ENCODE results near the gene TNFRSF4.

The TNFRSF4 gene

DNA sequence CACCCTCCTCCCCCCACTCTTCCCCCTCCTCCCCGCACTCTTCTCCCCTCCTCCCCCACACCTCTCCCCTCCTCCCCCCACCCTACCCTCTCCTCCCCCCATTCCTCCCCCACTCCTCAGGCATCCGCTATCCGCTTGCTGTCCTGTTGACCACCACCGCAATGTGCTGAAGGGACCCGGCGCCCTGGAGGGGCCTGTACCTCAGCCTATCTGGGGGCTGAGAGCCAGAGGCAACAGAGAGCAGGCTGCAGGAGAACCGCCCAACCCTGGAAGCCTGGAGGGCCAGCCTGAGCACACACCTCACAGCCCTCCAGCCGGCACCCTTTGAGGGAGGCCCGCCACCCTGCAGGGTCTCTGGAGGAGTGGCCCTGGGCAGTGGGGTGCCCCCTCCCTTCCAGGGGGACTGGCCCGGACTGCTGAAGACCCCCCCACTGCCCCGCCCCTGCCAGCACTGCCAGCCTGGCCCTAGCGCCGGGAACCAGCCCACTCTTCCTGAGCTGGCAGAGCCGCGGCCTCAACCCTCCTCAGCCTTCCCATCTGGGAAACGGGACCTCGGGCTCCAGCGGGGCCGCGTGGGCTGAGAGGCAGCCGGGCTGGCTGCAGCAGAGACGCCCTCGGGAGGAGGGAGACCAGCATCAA lies 31.3 kb upstream of the TNFRSF4 start:
- no peak for DNase-seq (ENCODE audit: low read depth)

DNA sequence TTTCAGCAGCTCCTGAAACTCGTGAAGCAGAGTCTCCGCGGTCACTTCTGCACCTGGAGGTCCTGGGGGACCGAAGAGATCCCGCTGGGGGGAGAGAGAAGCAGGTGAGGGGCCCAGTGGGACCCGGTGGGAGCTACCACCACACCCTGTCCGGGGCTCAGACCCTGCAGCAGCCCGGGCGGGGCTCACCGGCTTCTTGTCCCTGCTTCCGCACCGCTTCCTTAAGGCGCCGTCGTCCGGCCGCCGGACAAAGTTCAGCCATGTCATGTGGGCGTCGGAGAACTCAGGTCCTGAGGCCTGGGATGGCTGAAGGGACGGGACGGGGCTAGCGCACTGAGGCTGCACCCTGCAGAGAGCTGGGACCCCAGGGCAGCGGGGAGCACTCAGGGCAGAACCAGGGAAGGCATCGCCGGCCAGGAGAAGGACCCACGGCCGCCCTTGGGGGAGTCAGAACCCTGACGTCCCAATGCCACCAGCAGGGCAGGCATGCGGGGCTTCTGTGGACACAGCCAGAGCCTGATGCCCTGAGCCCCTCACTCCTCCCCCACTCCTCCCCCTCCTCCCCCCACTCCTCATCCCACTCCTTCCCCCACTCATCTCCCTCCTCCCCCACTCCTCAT lies 30.3 kb upstream of the TNFRSF4 start:
- DNase-seq (ENCODE audit: low read depth), result no peak

DNA sequence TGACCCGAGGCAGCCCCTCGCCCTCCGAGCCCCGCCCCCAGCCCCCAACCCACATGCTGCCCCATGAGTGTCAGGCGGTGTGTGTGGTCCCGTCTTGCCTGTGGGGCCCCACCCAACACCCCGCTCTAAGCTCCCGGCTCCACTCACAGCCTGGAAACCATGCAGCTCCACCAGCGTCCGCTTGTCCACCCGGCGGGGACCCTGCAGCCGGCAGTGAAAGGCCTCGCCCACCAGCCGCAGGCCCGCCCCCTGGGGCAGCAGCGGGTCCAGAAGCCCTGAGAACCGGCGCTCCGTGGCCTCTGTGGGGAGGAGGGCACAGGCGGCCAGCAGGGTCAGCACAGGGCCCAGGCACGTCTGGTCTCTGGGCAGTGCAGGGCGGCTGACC lies 29.8 kb upstream of the TNFRSF4 start:
- no peak for DNase-seq (ENCODE audit: low read depth)

DNA sequence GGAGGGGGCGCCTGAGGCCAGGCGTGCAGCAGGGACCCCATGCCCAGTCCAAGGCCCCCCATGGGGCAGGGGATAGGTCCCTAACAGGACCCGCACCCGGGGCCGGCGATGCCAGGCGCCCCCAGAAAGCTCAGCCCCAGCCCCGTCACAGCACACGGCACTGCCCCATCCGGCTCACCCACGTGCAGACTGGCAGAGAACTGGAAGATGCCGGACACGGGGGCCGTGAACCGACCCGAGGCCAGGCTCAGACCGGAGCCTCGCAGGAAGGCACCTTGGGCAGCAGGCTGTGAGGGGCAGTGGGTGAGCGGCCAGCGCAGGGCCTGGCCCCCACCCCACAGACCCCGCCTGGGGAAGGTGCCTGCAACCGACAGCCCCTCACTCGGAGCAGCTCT lies 29.3 kb upstream of the TNFRSF4 start:
- no peak for DNase-seq (ENCODE audit: low read depth)

DNA sequence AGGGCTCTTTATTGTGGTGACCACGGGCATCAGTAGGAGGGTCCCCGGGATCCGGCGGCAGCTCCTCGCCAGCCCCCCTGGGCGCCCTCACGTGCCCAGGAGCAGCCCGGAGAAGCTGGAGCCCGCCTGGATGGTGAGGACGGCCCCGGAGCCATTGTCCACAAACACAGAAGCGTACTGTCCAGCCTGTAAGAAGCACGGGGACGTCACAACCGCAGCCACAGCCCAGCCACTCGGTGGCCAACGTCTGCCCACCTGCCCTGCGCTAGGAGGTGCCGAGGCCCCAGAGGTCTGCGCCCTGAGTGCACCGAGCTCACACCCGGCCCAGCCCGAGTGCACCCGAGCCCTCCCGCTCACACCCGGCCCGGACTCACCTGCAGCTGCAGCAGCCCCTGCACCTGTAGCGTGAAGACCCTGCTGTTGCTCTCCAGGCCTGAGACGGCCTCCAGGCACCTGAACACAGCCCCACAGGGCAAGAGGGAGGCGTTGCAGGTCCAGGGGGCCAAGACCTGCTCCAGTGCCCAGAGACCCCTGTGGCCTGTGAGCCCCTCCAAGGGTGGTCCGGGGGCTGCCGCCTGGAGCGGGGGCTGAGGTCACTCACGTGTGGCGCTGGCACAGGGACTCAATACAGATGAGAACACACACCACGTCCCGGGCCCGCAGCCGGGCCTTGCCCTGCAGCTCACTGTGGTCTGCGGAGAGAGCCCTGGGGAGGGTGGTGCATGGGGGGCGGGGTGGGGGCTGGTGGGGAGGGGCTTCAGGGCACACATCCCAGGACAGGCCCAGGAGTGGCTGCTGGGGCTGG lies 28.7 kb upstream of the TNFRSF4 start:
- DNase-seq (ENCODE audit: low read depth), result no peak

DNA sequence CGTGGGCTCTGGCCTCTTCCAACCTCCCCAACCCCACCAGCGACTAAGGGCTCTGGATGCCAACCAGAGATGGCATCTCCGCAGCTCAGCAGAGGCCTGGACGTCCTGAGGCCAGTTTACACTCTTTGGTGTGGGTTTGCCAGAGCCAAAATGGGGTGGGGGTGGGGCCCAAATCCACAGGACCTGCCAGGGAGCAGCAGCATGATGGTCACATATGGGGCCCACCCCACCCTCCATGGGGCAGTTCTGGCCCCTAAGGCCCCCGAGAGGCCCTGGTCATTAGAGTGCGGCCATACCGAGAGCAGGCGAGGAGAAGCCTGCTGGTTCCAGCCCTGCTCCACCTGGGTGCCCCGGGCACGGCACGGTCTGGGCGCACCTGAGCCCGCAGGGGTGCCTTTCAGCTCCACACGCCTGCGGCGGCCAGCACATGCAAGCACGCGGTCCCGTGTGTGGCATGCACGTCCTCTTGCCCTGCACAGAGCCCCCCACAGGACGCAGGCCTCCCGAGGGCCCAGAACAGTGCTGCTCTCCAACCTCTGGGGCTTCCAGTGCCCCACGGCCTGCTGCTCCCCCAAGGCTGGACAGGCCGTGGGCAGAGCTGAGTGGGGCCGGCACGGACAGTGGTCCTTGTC lies 27.8 kb upstream of the TNFRSF4 start:
- no peak for DNase-seq (ENCODE audit: low read depth)

DNA sequence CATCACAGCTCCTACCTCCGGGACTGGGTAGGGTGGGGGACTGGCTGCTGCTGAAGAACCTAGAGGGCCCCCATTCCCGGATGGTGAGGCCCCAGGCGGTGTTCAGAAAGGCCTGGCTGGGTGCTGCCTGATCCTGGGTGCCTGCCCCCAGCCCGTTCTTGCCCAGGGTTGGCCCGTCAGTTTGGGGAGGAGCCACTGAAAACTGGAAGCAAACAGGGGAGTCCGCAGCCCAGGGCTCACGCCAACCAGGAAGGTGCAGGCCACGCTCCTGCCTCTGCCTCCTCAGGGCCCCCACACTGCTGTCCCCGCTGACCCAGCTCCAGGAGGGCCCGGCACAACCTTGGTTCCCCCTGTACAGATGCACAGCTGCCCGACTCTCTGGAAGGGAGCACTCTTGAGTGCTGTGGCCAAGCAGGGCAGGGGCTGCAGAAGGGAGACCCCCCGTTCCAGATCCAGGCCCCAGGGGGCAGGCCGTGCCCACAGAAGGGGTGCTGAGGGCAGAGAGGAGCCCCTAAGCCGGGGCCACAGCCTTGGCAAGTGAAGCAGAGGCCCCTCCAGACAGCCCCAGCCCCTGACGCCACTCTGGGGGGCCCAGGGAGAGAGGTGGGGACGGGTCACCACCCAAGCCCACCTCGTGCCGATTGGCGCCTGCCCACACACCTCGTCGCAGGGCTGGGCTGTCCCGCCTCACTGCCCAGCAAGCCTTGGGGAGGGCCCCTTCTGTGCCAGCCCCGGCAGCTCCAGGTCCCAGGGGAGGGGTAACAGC lies 27.1 kb upstream of the TNFRSF4 start:
- peak; percentile 21 for DNase-seq (ENCODE audit: low read depth)

DNA sequence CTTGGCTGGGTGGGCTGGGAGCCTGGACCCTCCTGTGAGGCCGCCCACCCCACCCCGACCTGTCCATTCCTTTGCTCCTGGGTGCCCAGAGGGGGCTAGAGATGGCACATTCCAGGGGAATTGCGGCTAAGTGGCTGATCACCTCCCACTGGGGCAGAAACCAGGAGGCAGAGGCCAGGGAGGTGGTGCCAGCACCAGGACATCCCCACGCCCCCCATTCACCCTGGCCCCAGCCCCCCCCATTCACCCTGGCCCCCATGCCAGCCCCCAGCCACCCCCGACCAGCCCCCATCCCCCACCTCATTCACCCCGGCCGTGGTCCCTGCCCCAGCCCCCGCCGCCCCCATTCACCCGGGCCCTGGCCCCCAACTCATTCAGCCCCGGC lies 26.4 kb upstream of the TNFRSF4 start:
- DNase-seq (ENCODE audit: low read depth), result no peak

DNA sequence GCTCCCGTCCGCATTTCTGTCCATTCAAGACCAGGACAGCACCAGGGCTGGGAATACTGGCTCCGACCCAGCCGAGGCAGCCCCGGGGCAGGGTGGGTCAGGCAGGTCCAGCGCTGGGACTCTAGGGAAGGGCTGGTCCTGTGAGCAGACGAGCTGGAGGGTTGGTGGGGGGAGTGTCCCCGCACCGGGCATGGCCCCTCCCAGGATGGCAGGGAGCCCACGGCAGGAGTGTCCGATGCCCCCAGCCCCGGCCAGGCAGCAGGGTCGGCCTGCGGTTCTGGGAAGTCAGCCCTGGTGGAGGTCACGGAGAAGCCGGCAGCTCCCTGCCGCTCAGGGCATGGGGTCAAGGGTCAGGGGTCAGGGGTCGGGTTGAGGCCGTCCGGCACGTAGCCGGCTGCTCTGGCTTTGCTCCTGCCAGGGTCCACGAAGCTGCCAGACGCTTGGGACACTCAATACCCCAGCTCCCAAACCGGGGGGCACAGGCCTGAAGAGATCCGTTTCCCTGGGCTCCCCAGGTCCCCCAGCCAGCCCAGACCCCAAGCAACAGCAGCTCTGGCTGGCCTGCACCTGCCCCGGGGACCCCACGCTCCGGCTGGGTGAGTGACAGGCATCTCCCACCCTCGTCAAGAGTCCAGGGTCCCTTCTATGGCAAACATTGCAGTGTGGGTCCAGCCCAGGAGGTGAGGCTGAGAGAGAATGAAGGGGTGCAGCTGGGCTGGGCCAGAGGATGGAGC lies 25.8 kb upstream of the TNFRSF4 start:
- DNase-seq (ENCODE audit: low read depth), result no peak

DNA sequence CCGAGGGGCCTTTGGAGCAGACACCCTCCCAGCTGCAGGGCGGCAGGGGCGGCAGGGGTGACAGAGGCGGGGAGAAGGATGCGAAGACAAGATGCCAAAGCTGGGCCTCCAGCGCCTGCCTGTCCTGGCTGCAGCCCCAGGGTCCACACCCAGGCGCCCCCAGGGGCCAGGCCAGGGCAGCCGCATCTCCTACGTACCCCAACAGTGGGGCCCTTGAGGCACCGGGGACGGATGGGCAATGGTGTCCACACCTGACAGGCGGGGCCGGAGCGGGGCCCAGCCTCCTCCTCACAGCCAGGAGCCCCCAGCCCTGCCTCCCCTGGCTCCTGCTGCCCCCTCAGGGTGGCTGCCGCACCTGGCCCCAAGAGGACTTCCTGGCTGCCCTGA lies 25.3 kb upstream of the TNFRSF4 start:
- DNase-seq (ENCODE audit: low read depth), result no peak

DNA sequence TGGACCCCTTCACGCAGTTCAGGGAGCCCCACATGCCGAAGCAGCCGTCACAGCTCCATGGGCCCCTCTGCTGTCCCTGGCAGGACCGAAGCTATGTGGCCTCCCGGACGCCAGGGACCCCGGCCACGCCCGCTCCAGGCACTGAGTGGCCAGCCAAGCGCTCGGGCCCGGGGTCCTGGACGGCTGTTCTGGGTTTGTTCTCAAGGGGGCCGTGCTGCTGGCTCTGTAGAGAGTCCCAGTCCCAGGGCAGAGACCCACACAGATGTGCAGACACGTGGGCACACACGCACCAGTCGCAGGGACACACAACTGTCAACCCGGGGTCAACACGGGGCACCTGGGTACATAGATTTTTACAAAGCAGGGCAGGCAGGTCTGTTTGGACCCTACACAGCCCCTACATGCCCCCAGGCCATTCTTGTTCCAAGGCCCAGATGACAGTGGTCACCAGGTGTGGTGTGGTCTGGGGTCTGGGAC lies 24.8 kb upstream of the TNFRSF4 start:
- DNase-seq (ENCODE audit: low read depth), result no peak

DNA sequence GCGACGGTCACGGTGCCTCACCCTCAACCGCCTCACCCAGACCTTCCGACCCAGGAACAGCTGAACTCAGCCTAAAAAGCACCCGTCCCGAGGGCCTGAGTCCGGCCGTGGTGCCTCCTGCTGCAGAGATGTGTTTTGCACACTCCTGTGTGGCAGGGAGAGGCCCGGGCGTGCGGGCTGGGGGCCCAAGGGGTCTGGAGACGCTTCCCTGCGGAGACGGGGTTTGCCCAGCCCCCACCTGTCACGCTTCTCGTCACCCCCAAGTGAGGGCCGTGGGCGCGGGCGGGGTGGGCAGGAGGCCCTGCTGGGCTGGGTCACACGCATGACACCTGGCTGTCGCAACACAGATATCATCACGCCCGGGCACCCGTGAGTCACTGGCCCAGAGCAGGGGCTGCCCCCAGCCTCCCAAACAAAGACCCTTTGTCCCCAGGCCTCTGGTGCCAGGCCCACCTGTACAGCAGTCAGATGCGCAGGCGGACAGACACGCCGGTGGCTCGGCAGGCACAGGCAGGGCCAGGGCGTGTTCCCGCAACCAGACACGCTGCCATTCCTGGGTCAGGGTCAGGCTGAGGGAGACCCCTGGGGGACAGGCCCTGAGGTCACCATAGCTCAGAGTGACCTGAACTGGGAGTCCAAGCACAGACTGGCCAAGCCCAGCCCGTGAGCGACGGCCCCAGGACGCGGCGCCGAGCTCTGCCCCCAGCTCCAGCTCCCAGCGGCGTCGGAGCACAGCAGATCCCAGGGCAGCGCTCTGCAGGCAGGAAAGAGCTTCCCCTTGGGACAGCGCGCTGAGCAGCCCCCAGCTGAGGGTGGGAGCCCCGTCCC lies 24.1 kb upstream of the TNFRSF4 start:
- DNase-seq (ENCODE audit: low read depth), result no peak

DNA sequence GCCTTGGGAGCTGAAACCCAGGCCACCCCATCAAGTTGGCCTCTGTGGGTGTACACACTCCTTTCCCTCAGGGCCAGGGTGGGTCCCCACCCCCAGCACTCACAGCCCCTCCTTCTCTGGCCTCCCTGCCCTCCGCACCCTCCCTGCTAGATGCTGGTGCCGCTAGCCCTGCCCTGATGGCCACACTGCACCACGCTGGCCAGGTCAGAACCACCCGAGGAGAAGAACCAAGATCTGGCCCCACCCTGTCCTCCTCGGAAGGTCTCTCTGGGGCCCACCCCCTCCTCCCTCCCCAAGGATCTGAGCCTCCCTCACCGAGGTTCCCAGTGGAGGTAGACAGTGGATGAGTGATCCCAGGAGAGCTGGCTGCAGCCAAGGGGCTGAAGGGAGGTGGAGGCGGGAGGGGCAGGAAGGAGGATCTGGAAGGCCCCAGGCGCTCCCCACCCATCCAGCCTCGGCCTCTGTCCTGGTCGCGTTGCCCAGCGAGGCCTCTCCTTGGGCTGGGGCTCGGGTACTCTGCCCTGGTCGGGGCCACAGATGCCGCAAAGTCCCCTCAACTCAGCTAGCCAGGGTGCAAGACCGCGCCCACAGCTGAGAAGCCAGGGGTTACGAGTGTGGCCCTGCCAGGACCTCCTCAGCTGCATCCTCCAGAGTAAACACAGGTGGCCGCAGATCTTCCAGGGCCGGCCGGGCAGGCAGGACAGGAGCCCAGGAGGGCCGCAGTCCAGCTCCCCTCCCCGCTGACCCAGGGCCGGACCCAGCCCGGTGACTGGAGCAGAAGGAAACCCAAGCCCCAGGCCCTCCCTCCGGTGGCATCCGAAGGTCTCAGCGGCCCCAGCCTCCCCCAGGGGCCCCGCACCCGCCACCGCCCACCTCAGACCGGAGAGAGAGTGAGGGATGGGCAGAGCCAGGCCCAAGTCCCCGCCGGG lies 23.3 kb upstream of the TNFRSF4 start:
- DNase-seq (ENCODE audit: low read depth), result no peak

DNA sequence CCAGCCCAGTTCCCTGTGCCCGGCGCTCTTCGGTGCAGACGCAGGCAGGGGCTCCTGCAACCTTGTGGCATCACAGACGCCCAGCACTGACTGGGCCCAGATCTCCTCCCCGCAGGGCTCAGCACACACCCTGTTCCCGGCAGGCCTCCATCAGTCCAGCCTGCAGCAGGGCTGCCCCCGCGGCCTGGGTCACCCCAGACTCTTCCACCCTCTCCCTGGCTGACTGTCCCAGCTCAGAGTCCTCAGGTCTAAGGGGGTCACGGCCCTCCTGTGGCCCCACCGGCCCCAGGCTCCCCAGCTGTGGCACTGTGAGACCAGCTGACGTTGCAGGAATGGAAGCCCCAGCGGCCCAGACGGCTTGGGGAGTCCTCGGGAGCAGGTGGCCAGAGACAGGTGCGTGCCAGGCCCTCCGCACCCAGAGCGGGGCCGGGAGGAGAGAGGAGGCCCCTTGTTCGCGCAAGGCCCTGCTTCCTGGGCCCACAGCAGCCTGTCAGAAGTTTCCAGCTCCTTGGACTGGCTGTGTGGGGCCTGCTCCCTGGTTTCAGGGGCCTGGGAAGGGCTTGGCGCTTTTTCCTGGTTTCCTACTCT lies 22.3 kb upstream of the TNFRSF4 start:
- no peak for DNase-seq (ENCODE audit: low read depth)

DNA sequence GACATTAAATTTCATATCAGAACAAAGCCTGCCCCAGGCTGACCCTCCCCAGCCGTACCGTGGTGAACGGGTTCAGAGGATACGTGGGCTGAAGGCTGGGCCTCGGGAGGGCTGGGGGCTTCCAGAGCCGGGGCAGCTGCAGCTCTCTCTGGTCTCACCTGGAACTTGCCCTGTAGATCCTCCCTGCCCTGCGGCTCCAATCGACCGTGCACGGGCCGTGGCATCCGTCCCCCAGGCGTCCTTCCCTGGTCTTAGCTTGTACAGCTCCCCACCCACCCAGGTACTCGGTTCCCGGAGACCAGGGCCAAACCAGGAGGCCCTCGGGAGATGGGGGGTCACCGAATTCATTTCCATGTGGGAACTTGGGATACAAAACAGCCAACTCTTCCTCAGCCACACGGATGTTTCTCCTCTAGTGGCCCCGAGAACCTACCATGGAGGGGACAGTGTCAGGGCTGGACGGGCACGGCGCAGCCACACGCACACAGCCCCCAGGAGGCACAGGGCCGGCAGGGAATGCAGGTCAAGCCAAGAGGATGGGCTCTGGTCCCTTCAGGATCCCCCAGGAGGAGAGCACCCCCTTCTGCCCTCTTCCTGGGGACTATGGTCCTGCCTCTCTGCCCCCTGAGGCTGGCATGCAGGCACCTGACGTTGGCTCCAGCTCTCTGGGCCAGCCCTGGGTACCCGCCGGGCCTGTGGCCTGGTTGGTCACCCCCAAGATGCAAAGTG lies 21.2 kb upstream of the TNFRSF4 start:
- no peak for DNase-seq (ENCODE audit: low read depth)

DNA sequence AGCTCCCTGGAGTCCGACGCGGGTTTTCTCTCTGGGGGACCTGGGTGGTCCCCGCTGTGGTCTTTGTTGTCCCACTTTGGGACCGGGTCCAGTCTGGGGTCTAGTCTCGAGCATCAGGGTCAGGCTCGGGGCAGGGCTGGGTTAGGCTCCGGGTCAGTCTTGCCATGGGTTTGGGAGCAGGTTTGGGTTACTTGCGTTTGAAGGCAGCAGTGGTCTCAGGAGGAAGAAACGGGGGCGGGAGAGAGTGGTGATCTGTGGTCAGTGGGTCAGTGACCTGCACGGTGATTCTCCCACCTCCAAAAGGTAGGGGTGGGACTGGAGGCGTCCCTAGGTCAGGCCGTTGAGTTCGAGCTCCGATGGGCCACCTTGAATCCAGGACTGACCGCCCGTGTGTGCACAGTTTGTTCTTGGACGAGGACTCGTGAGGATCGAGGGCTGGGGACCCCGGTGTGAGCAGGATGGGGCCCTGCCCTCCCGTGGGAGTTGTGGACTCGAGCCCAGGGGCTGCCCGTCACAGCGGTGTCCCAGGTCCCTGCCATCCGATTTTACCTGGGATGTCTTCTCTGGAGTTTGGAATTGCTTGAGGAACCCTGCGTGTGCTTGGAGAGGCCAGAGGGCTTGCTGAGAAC lies 20.3 kb upstream of the TNFRSF4 start:
- DNase-seq (ENCODE audit: low read depth), result no peak

DNA sequence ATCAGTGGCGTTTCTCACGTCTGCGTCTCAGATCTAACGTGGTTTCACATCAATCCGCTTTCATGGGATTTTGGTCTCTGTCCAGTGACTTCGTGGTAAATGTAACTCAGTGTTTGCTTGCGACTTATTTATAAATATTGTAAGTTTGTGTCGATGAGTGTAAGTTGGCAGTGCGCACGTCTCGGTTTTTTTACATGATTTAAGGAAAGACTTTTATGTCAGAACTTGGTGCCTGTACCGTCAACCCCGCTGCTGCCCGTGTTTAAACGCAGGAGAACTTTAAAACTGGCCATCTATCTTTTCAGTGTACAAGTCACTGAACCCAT lies 19.6 kb upstream of the TNFRSF4 start:
- DNase-seq (ENCODE audit: low read depth), result no peak

All from amniotic epithelial cell (primary cell).